HepG2 (cell line): ENCODE measurements around the gene DPP3. TPM values are rescaled to one million over a fixed set of nuclear protein-coding genes. Genes with fewer than 3 reads are reported as not detected.
A peak's percentile ranks its signal among the peaks of the same experiment; 100 is the strongest.

Source experiments
- ARID4A ChIP-seq: sonication (generic); formaldehyde crosslinking; IDR thresholded peaks from 2 replicates; pipeline ENCODE4 v1.5.0; 2020; ENCODE audit warnings: mild to moderate bottlenecking, missing genetic modification reagents, borderline replicate concordance
- CREM ChIP-seq, 2 experiments: sonication (generic) in 1 of 2; formaldehyde crosslinking in 1 of 2; IDR thresholded peaks; 2 replicates each; pipeline versions ENCODE4 v1.4.0 to v1.6.1; 2016 to 2020; ENCODE audit warnings: antibody characterized with exemption in 1 of 2, mild to moderate bottlenecking in 1 of 2, missing genetic modification reagents in 1 of 2
- FOSL2 ChIP-seq: sonication (generic); formaldehyde crosslinking; IDR thresholded peaks from 2 replicates; pipeline ENCODE4 v1.4.0; 2020; ENCODE audit warnings: missing genetic modification reagents
- HDAC1 ChIP-seq: sonication (generic); formaldehyde crosslinking; IDR thresholded peaks from 2 replicates; pipeline ENCODE4 v1.5.1; 2020; ENCODE audit warnings: mild to moderate bottlenecking, missing genetic modification reagents
- HOXA7 ChIP-seq: sonication (generic); formaldehyde crosslinking; IDR thresholded peaks from 2 replicates; pipeline ENCODE4 v1.8.1; 2022; ENCODE audit warnings: mild to moderate bottlenecking, missing genetic modification reagents, moderate library complexity
- NFYC ChIP-seq: IDR thresholded peaks from 2 replicates; pipeline ENCODE4 v1.6.1; 2016; ENCODE audit warnings: missing genetic modification reagents, missing compliant biosample characterization
- PHF21A ChIP-seq: sonication (generic); formaldehyde crosslinking; IDR thresholded peaks from 2 replicates; pipeline ENCODE4 v1.5.0; 2020; ENCODE audit warnings: mild to moderate bottlenecking, missing genetic modification reagents
- ZNF644 ChIP-seq: IDR thresholded peaks from 2 replicates; pipeline ENCODE4 v1.6.1; 2016; ENCODE audit warnings: low read depth
- ZNF761 ChIP-seq: sonication (generic); formaldehyde crosslinking; conservative IDR thresholded peaks from 2 replicates; pipeline ENCODE4 v1.4.0; 2020; ENCODE audit warnings: mild to moderate bottlenecking, missing genetic modification reagents
- polyA plus RNA-seq, 8 experiments: library from polyadenylated mRNA; depleted of rRNA in 3 of 8; stranded (reverse) in 7 of 8; unstranded in 1 of 8; fragments of >200 nt; fragmentation: Illumina TruSeq in 4 of 8; extraction: Trizol in 4 of 8; gene quantifications; 2 replicates each; pipeline versions ENCODE4 v1.2.1 to v1.2.3, GENCODE V29; 2011 to 2016; ENCODE audit warnings: low read depth in 4 of 8, missing spikeins in 1 of 8, mixed read lengths in 1 of 8; ENCODE audit not compliant: insufficient read depth in 1 of 8
- total RNA-seq, 5 experiments: library from RNA; depleted of rRNA; stranded (reverse); fragments of >200 nt; fragmentation: Illumina TruSeq; extraction: Trizol; gene quantifications; 2 replicates each; pipeline ENCODE4 v1.2.3, GENCODE V29; 2016; ENCODE audit warnings: low read depth in 1 of 5
- TF ChIP-seq, protein P1 (sequence below), 2 experiments: sonication (generic) in 1 of 2; formaldehyde crosslinking in 1 of 2; IDR thresholded peaks; 2 replicates each; pipeline versions ENCODE4 v1.4.0 to v1.6.1; 2018 to 2020; ENCODE audit warnings: missing genetic modification reagents in 2 of 2, borderline replicate concordance in 1 of 2, low read depth in 1 of 2, mild to moderate bottlenecking in 1 of 2, missing biosample characterization in 1 of 2
- TF ChIP-seq, protein P2 (sequence below): sonication (generic); formaldehyde crosslinking; IDR thresholded peaks from 2 replicates; pipeline ENCODE4 v1.5.0; 2020; ENCODE audit warnings: missing genetic modification reagents
- TF ChIP-seq, protein P3 (sequence below): sonication (generic); formaldehyde crosslinking; IDR thresholded peaks from 2 replicates; pipeline ENCODE4 v1.8.1; 2023; ENCODE audit warnings: missing genetic modification reagents, inconsistent platforms, borderline replicate concordance
- TF ChIP-seq, protein P4 (sequence below): sonication (generic); formaldehyde crosslinking; IDR thresholded peaks from 2 replicates; pipeline ENCODE4 v1.5.1; 2020; ENCODE audit warnings: missing genetic modification reagents, mild to moderate bottlenecking, borderline replicate concordance

DPP3 gene
- total and polyA plus RNA-seq, 2 of the 13 experiments (the other 11 are each of a cell fraction or from before 2014, with no cell fraction given) = 38.4 to 59.8 TPM

GRCh38 chr11:66545701-66546367, 65.6 kb downstream of the DPP3 start, which contains the start of gene ZDHHC24 (continued):
- TF ChIP-seq, protein P1, sequence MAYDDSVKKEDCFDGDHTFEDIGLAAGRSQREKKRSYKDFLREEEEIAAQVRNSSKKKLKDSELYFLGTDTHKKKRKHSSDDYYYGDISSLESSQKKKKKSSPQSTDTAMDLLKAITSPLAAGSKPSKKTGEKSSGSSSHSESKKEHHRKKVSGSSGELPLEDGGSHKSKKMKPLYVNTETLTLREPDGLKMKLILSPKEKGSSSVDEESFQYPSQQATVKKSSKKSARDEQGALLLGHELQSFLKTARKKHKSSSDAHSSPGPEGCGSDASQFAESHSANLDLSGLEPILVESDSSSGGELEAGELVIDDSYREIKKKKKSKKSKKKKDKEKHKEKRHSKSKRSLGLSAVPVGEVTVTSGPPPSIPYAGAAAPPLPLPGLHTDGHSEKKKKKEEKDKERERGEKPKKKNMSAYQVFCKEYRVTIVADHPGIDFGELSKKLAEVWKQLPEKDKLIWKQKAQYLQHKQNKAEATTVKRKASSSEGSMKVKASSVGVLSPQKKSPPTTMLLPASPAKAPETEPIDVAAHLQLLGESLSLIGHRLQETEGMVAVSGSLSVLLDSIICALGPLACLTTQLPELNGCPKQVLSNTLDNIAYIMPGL (CRISPR knock-in tag; IDR thresholded peaks at IDR 0.05; ENCODE audit: borderline replicate concordance in 1 of 2, low read depth in 1 of 2) = peak; percentile 65 to 76; a peak in 3 of 4 replicates
- TF ChIP-seq ZNF644 (CRISPR knock-in tag) = no peak
- TF ChIP-seq CREM (IDR thresholded peaks at IDR 0.05) = 0 out of 2 replicates have a peak, but pooled peaks have one; percentile 19
- TF ChIP-seq CREM (CRISPR knock-in tag; IDR thresholded peaks at IDR 0.05) = no peak
- peak; percentile 76 for TF ChIP-seq HDAC1 (CRISPR knock-in tag)
- TF ChIP-seq PHF21A (CRISPR knock-in tag) = 0 out of 2 replicates have a peak, but pooled peaks have one; percentile 30
- TF ChIP-seq HOXA7 (CRISPR knock-in tag) = no peak
- 0 out of 2 replicates have a peak, but pooled peaks have one; percentile 60 for TF ChIP-seq ZNF761 (CRISPR knock-in tag)
- TF ChIP-seq, protein P2, sequence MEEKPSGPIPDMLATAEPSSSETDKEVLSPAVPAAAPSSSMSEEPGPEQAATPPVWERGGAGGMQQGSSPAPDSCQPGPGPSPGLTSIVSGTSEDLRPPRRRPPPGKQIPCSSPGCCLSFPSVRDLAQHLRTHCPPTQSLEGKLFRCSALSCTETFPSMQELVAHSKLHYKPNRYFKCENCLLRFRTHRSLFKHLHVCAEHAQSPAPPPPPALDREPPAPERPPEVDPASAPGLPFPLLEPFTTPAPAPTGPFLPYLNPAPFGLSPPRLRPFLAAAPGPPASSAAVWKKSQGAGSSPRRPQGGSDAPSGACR (CRISPR knock-in tag) = no peak
- no peak for TF ChIP-seq FOSL2 (CRISPR knock-in tag)
- peak; percentile 97 for TF ChIP-seq ARID4A
- TF ChIP-seq, protein P3, sequence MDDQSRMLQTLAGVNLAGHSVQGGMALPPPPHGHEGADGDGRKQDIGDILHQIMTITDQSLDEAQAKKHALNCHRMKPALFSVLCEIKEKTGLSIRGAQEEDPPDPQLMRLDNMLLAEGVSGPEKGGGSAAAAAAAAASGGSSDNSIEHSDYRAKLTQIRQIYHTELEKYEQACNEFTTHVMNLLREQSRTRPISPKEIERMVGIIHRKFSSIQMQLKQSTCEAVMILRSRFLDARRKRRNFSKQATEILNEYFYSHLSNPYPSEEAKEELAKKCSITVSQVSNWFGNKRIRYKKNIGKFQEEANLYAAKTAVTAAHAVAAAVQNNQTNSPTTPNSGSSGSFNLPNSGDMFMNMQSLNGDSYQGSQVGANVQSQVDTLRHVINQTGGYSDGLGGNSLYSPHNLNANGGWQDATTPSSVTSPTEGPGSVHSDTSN (CRISPR knock-in tag) = peak; percentile 86; the same call in 1 of the 2 replicates
- TF ChIP-seq NFYC = peak; percentile 92
- TF ChIP-seq, protein P4, sequence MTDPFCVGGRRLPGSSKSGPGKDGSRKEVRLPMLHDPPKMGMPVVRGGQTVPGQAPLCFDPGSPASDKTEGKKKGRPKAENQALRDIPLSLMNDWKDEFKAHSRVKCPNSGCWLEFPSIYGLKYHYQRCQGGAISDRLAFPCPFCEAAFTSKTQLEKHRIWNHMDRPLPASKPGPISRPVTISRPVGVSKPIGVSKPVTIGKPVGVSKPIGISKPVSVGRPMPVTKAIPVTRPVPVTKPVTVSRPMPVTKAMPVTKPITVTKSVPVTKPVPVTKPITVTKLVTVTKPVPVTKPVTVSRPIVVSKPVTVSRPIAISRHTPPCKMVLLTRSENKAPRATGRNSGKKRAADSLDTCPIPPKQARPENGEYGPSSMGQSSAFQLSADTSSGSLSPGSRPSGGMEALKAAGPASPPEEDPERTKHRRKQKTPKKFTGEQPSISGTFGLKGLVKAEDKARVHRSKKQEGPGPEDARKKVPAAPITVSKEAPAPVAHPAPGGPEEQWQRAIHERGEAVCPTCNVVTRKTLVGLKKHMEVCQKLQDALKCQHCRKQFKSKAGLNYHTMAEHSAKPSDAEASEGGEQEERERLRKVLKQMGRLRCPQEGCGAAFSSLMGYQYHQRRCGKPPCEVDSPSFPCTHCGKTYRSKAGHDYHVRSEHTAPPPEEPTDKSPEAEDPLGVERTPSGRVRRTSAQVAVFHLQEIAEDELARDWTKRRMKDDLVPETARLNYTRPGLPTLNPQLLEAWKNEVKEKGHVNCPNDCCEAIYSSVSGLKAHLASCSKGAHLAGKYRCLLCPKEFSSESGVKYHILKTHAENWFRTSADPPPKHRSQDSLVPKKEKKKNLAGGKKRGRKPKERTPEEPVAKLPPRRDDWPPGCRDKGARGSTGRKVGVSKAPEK (CRISPR knock-in tag) = no peak
